H7 (cell line): Measurements from ENCODE around the gene SCN1B. TPM values are rescaled to one million over a fixed set of nuclear protein-coding genes. Genes with fewer than 3 reads are reported as not detected.
"Not testable (repeated sequence)": the region's sequence is repeated elsewhere in the genome, so short reads cannot be mapped to it uniquely, and the experiment has no call there.

Experiments used
- DNase-seq: peaks from one replicate; pipeline ENCODE4 v3.0.0; 2012
- H3K27me3 ChIP-seq: 2 replicates; pipeline ENCODE4 v1.6.0; 2011; ENCODE audit warnings: mild to moderate bottlenecking, low read length; ENCODE audit not compliant: control insufficient read depth, insufficient read depth
- H3K36me3 ChIP-seq: replicated peaks from 2 replicates; pipeline ENCODE4 v1.5.1; 2011; ENCODE audit warnings: low read length; ENCODE audit not compliant: control insufficient read depth, insufficient read depth
- H3K4me3 ChIP-seq: 2 replicates; pipeline ENCODE4 v1.5.1; 2011; ENCODE audit warnings: low read depth, mild to moderate bottlenecking, control low read depth, low read length, moderate library complexity; ENCODE audit not compliant: insufficient read depth
- total RNA-seq: library from RNA; depleted of rRNA; stranded (reverse); fragments of >200 nt; shearing (Covaris generic); gene quantifications from 2 replicates; pipeline ENCODE4 v1.2.3, GENCODE V29; 2014; rRNA removed

The SCN1B gene
- total RNA-seq: 8.1 and 8.9 TPM in 2 replicates

DNA sequence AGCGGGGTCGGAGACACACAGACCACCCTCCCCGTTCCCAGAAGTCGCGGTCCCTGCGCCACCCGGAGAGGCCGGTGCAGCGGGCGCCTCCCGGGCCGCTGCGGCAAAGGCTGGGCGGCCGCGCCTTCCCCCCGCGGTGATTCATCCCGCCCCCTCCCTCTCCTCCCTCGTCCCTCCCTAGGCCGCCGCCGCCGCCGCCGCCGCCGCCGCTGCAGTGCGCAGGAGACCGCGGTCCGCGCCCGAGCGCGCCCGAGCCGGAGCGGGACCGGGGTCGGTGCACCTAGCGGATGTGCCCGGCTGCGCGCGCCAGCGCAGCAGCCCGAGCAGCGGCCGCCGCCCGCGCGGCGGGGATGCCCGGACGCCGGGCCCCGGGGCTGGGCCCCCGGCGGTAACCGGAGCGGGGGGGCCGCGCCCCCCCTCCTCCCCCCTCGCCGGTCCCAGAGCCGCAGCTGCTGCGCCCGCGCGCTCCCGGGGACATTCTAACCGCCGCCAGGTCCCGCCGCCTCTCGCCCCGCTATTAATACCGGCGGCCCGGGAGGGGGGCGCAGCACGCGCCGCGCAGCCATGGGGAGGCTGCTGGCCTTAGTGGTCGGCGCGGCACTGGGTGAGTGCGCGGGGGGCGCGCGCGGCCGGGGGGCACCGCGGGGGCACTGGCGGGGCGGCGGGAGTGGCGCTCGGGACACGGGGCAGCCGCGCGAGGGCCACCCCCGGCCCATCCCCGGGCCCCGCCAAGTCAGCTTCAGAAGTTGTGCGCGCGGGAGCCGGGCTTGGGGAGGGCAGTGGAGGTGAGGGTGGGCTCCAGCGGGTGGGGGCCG is at the start of gene SCN1B:
Gene SCN1B (plus strand): TSS at position 214 of the 815 bp plus-strand sequence. CDS start 351 bp downstream, at position 565.
- peak; percentile 97 for DNase-seq
- H3K36me3 ChIP-seq: peaks cover 16% of the 10 kb centered on the region
- peak within 1 kb of the TSS; percentile 50 for H3K4me3 ChIP-seq
- peaks cover 12% of the 10 kb centered on the region for H3K27me3 ChIP-seq

DNA sequence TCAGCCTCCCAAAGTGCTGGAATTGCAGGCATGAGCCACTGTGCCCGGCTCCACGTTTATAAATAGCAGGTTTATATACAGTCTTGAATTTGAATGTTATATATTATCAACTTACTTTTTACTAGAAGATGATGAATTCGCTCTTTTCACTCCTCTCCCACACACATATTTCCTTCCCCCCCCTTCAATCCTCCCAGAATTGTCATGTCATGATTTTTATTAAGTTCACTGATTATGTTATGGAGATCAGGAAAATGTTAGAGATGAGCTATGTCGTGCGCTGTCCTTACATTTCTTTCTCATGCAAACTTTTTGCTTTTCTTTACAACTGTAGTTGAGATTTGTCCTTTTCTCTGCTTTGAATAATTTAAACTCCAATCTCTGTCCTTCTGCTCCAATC is 48.0 kb upstream of the SCN1B start:
- Histone ChIP-seq H3K36me3 (no peaks in the 10 kb centered on the region), H3K27me3 (no peaks in the 10 kb centered on the region), H3K4me3 (no peak overlapping the region)
- no peak for DNase-seq

DNA sequence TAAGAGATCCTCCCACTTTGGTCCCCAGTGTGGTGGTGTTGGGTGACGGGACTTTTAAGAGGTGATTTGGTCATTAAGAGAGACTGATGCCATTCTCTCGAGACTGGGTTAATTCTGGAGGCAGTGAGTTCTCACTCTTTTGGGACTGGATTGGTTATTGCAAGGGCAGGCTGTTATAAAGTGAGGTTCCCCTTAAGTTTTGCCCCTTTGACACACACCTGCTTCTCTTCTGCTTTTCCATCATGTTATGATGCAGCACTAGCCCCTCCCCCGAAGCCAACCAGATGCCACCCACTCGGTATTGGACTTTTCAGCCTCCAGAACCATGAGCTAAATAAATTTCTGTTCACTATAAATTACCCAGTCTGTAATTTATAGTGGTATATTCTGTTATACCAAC is 46.5 kb upstream of the SCN1B start:
- H3K4me3 ChIP-seq: no peak overlapping the region
- DNase-seq: no peak
- no peaks in the 10 kb centered on the region for H3K27me3 ChIP-seq
- H3K36me3 ChIP-seq: no peaks in the 10 kb centered on the region

DNA sequence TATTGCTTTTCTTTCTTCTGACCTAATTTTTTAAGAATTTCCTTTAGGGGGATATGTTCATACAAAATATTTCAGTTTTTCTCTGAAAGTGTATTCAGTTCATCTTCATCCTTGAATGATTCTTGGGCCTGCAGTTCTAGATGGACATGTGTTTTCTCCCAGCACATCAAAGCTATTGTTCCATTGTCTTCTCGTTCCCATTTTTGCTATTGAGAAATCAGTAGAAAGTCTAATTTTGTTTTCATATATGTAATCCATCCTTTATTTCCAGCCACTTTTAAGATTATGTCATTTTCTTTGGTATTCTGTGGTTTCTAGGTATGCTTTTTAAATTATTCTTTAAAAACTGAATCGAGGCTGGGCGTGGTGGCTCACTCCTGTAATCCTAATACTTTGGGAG is 46.0 kb upstream of the SCN1B start:
- H3K27me3 ChIP-seq: no peaks in the 10 kb centered on the region
- no peak for DNase-seq
- no peak overlapping the region for H3K4me3 ChIP-seq
- no peaks in the 10 kb centered on the region for H3K36me3 ChIP-seq

DNA sequence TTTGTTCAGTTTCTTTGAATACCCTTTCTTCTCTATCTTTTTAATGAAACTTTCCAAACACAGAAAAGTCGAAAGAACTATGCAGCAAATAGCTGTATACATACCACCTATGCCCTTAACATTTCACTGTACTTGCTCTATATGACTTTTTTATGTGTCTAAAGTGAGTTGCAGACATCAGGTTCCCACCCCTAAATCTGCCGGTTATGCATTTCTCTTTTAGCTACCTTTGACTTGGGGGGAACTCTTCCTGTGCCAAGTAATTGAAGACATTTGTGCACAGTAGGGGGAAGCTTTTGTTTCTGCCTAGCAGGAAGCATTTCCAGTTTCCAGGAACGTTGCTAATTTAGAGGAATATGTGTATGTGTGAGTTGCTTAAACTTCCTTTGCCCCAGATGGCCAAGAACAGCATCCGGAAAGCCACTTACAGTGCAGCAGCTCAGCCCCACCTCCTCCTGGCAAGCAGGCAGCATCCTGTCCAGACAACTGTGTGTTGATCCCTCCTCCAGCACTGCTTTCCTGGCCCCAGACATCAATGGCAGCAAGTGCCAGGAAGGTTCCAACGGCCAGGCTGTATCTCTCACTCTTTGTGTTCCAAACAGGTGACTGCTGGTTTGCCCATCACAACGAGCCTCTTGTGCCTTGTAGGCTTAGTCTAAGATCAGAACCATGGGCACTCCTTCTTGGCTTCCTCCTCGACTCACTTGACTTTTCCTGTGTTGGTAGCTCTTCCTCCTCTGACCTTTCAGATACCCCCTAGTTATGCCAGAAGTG is 44.8 kb upstream of the SCN1B start:
- H3K27me3 ChIP-seq: no peaks in the 10 kb centered on the region
- peak; percentile 64 for DNase-seq
- H3K4me3 ChIP-seq: no peak overlapping the region
- no peaks in the 10 kb centered on the region for H3K36me3 ChIP-seq

DNA sequence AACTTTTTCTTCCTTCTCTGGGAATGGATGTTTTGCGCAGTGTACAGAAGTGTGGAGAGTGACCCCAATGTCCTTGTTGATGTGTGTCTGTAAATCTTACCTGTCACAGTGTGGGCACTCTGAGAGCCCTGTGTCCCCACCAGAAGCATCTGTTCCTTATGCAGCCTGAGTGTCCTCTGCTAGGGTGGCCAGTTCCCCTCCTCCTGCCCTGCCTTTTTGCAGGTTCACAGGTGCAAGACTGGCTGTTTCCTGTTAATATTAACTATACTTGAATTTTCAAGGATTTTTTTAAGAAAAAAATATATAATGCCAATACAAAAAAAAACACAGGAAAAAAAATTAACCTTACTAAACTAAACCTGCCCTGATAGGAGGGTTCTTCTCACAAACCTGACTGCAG is 42.2 kb upstream of the SCN1B start:
- H3K36me3 ChIP-seq: no peaks in the 10 kb centered on the region; the same call in 1 of the 2 replicates
- no peak overlapping the region for H3K4me3 ChIP-seq
- no peaks in the 10 kb centered on the region for H3K27me3 ChIP-seq
- DNase-seq: no peak

DNA sequence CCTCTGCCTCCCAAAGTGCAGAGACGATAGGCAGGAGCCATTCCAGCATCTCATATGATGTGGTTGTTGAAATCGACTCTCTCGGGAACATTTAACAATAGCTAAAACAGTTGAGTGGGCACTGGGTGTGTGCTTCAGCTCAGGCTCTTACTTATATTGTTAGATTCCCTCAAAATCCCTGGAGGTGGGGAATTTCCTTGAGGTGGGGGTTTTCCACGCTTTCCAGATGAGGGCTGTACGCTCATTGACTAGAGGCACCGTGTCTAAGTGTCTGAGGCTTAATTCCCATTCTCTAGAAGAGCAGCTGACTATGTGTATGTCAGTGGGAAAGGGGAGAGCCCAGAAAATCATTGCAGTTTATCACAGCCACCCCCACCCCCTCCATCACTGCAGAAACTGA is 41.0 kb upstream of the SCN1B start:
- DNase-seq: no peak

DNA sequence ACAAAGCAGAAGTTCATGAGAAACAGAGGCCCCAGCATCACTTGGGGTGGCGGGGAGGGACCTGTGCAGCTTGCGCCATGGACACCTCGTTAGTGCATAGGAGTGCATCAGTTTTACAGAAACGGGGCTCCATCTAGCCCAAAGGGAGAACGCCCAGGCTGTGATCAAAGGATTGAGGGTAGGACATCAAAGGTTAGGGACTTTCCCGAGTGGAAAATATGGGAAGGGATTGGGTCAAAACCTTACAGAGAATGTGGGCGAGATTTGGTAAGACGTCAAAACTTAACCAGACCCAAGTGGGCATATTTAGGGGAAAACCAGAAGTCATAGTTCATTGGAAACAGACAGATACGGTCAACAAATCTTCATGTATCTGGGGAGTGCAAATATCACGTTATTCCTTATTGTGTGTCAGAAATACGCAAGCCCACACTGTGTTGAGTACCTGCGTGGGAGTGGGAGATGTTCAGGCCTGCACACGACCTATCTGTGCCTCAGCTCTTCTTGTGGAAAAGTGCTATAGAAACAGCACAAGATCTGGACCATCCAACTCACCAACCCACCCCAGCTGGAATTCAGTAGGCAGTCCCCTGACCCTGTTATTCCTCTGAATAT is 39.6 kb upstream of the SCN1B start:
- Histone ChIP-seq H3K27me3 (no peaks in the 10 kb centered on the region), H3K4me3 (no peak overlapping the region), H3K36me3 (no peaks in the 10 kb centered on the region; the same call in 1 of the 2 replicates)
- DNase-seq: no peak

More for the DNA sequence above, 41.0 kb upstream of the SCN1B start:
- Histone ChIP-seq H3K36me3 (no peaks in the 10 kb centered on the region; the same call in 1 of the 2 replicates), H3K4me3 (no peak overlapping the region), H3K27me3 (no peaks in the 10 kb centered on the region)

DNA sequence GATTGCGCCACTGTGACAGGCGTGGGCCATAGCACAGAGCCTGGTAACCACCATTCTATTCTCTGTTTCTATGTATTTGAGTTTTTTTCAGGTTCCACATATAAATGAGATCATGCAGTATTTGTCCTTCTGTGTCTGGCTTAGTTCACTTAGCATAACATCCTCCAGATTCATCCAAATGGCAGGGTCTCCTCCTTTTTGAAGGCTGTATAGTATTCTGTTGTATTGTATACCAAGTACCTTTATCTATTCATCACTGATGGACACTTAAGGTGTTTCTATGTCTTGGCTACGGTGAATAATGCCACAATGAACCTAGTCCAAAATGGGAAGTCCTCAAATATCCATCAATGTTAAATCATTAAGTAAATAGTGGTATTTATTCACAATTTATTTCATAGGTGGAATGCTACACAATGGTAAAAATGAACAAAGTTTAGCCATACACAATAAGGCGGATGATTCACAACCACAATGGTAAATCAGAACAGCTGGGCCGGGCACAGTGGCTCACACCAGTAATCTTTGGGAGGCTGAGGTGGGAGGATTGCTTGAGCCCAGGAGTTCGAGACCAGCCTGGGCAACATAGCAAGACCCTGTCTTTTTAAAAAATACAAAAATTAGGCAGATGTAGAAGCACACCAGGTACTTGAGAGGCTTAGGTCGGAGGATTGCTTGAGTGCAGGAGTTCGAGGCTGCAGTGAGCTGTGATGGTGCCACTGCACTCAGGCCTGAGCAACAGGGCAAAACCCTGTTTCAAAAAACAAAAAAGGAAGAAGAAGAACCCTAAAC is 38.5 kb upstream of the SCN1B start:
- no peaks in the 10 kb centered on the region for H3K27me3 ChIP-seq
- DNase-seq: no peak

DNA sequence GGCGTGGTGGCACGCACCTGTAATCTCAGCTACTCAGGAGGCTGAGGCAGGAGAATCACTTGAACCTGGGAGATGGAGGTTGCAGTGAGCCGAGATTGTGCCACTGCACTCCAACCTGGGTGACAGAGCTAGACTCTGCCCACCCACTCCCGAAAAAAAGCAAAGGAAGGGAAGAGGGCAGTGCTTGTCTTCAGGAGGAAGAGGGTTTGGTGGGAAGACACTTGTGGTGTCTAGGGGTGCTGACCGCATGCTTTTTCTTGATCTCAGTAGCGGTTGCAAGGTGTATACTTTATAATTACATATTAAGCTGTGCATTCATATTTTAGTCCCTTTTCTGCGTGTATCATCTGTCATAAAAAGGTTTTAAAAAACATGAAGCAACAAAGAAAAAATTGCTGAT is 37.7 kb upstream of the SCN1B start:
- not testable (repeated sequence) for DNase-seq, H3K36me3 ChIP-seq

More for the DNA sequence above, 38.5 kb upstream of the SCN1B start:
- no peak overlapping the region for H3K4me3 ChIP-seq
- H3K36me3 ChIP-seq: no peaks in the 10 kb centered on the region; the same call in 1 of the 2 replicates

DNA sequence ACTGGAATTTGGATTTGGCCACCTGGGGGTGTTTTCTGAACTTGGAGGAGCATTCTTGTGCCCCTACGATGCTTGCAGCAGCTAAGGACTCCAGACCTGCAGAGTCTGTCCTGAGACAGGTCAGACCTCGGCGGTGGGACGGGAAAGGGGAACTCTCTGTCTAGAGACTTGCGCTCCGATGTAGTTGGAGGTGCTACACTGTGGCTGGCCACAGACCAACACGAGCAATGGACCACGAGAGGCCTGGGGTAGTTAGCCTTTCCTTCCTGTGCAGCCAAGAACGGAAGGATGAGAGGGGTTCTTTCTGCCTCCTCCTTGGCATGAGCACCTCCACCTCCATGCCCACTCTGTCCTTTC is 36.0 kb upstream of the SCN1B start:
- H3K27me3 ChIP-seq: no peaks in the 10 kb centered on the region
- H3K36me3 ChIP-seq: no peaks in the 10 kb centered on the region; the same call in 1 of the 2 replicates
- H3K4me3 ChIP-seq: no peak overlapping the region
- DNase-seq: no peak

More for the DNA sequence above, 37.7 kb upstream of the SCN1B start:
- not testable (repeated sequence) for H3K27me3 ChIP-seq, H3K4me3 ChIP-seq

DNA sequence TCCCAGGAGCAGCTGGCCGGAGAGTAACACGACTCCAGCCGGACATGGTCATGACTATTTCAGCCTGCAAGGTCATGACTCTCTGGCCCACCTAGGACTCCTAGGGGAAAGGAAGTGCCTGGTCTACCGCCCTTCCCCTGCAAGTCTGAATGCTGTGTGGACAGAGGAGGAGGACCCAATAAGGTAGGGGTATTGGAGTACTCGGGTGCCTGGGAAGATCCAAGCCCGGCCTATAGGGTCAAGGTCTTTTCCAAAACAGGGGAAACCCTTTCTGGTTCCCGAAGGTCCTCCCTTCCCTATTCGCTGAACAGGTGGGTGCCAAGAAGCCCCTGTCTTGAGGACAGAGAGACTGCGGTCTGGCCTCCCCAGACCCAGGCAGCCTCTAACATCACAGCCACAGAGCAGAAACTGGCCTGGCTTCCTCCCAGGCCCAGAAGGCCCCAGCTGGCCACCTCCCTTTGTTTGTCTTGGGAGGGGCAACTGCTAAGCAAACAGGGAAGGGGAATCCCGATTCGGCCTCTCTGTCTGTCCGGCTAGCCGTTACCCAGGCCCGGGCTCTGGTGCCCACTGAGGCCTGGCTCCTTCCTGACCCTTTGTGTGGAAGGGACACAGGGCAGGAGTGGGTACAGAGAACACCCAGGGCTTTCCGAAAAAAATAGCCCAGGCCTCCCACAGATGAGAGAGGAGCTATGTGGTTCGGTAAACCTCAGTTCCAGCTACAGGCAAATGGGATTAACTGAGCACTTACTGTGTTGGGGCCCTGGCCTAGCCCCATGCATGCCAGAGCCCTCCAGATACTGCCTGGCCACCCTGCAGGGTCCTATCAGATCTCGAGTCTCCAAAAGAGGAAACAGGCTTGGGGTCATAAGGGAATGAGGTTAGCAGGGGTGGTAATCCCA is 35.4 kb upstream of the SCN1B start:
- no peak for DNase-seq
- no peaks in the 10 kb centered on the region; the same call in 1 of the 2 replicates for H3K36me3 ChIP-seq
- no peak overlapping the region for H3K4me3 ChIP-seq
- H3K27me3 ChIP-seq: no peaks in the 10 kb centered on the region

DNA sequence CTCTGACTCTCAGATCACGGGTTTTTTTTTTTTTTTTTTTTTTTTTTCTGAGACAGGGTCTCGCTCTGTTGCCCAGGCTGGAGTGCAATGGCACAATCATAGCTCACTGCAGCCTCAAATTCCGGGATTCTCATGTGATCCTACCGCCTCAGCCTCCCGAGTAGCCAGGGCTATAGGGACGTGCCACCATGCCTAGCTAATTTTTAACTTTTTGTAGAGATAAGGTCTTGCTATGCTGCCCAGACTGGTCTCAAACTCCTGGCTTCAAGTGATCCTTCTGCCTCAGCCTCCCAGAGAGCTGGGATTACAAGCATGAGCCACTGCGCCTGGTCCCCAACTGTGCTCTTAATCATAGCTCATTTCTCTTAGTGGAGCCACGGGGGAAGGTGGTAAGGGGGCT is 34.7 kb upstream of the SCN1B start:
- Histone ChIP-seq H3K4me3 (no peak overlapping the region), H3K27me3 (no peaks in the 10 kb centered on the region), H3K36me3 (no peaks in the 10 kb centered on the region; the same call in 1 of the 2 replicates)
- no peak for DNase-seq
